HepG2 (cell line): ENCODE measurements around the gene RNF175. TPM values are rescaled to one million over a fixed set of nuclear protein-coding genes. Genes with fewer than 3 reads are reported as not detected.

Experiments used
- ATAC-seq: fragments of 200-7000 bp; cut with Tn5 transposase; 3 replicates; pipeline ENCODE4 v1.9.1; 2020; ENCODE audit warnings: mild to moderate bottlenecking, moderate library complexity
- BruUV-seq: library from RNA; stranded (reverse); fragments of 400-500 nt; replicated peaks from 2 replicates; lab custom pipeline; 2021; lab: Mats Ljungman, UMichigan
- CTCF ChIA-PET: fragments of 300-600 bp; formaldehyde crosslinking; extraction: SDS; loops from one replicate; lab custom pipeline; 2021; ENCODE audit warnings: low total read pairs, inconsistent platforms, low intra/inter-chr PET ratio; lab: Yijun Ruan, JAX
- POLR2A ChIA-PET: fragments of 350-600 bp; sonication (Branson Sonifier 250); formaldehyde crosslinking; loops from one replicate; lab custom pipeline; 2020; ENCODE audit warnings: antibody characterized with exemption, inconsistent platforms; lab: Yijun Ruan, JAX
- DNase-seq: peaks from one replicate; pipeline ENCODE4 v3.0.0-alpha.2; 2015; ENCODE audit warnings: low spot score
- FAIRE-seq: peaks from 3 replicates; lab custom pipeline; 2011; peaks lifted over from hg19 to GRCh38; lab: Jason Lieb, UNC
- H2AFZ ChIP-seq: one replicate; pipeline ENCODE4 v1.6.1; 2011; ENCODE audit warnings: low read length, inconsistent platforms
- H3K27ac ChIP-seq: fragments of 300-600 bp; 3 replicates; pipeline ENCODE4 v1.8.0; 2011; ENCODE audit warnings: mixed run types, mild to moderate bottlenecking, mixed read lengths, low read length, inconsistent platforms; ENCODE audit not compliant: insufficient read depth; ENCODE audit errors: extremely low read length
- H3K27me3 ChIP-seq, 2 experiments: fragments of 200-600 bp in 1 of 2; 2 replicates in 1 of 2; 3 replicates in 1 of 2; pipeline versions ENCODE4 v1.6.0 to v1.8.0; 2011; ENCODE audit warnings: low read length in 2 of 2, mild to moderate bottlenecking in 2 of 2, moderate library complexity in 2 of 2, inconsistent platforms in 1 of 2; ENCODE audit not compliant: insufficient read depth in 2 of 2, control insufficient read depth in 1 of 2
- H3K36me3 ChIP-seq, 2 experiments: fragments of 200-600 bp in 1 of 2; replicated peaks in 1 of 2; 2 replicates in 1 of 2; 3 replicates in 1 of 2; pipeline versions ENCODE4 v1.5.1 to v1.8.0; 2011; ENCODE audit warnings: low read length in 2 of 2, inconsistent platforms in 1 of 2; ENCODE audit not compliant: insufficient read depth in 2 of 2, control insufficient read depth in 1 of 2
- H3K4me1 ChIP-seq: 2 replicates; pipeline ENCODE4 v1.5.1; 2012; ENCODE audit warnings: low read length, inconsistent platforms; ENCODE audit not compliant: insufficient read depth
- H3K4me2 ChIP-seq: 2 replicates; pipeline ENCODE4 v1.6.0; 2011; ENCODE audit warnings: low read depth, low read length, inconsistent platforms
- H3K4me3 ChIP-seq, 3 experiments: fragments of 200-600 bp in 1 of 3; sonication (generic), shearing (Covaris generic) in 1 of 3; replicated peaks in 1 of 3; 2 replicates each; pipeline ENCODE4 v1.5.1; 2011 to 2016; ENCODE audit warnings: low read length in 3 of 3, inconsistent platforms in 2 of 3, low read depth in 2 of 3, mild to moderate bottlenecking in 2 of 3, control low read depth in 1 of 3, mixed read lengths in 1 of 3; ENCODE audit not compliant: insufficient read depth in 1 of 3
- H3K79me2 ChIP-seq: one replicate; pipeline ENCODE4 v1.6.1; 2011; ENCODE audit warnings: low read length, inconsistent platforms; ENCODE audit not compliant: insufficient read depth
- H3K9ac ChIP-seq: 2 replicates; pipeline ENCODE4 v1.6.0; 2011; ENCODE audit warnings: mild to moderate bottlenecking, low read depth, low read length, inconsistent platforms; ENCODE audit not compliant: insufficient read depth
- H3K9me3 ChIP-seq: 2 replicates; pipeline ENCODE4 v1.5.1; 2012; ENCODE audit warnings: mild to moderate bottlenecking, low read length
- H4K20me1 ChIP-seq: 2 replicates; pipeline ENCODE4 v1.6.0; 2011; ENCODE audit warnings: inconsistent platforms, mild to moderate bottlenecking, low read length, moderate library complexity; ENCODE audit not compliant: insufficient read depth
- FOXO1 ChIP-seq: sonication (generic); formaldehyde crosslinking; IDR thresholded peaks from 2 replicates; pipeline ENCODE4 v1.4.0; 2020; ENCODE audit warnings: missing genetic modification reagents
- HOXA3 ChIP-seq: sonication (generic); formaldehyde crosslinking; IDR thresholded peaks from 2 replicates; pipeline ENCODE4 v1.5.0; 2020; ENCODE audit warnings: missing genetic modification reagents
- MAF1 ChIP-seq: sonication (generic); formaldehyde crosslinking; IDR thresholded peaks from 2 replicates; pipeline ENCODE4 v1.5.0; 2020; ENCODE audit warnings: missing genetic modification reagents, borderline replicate concordance
- NFKBIZ ChIP-seq: IDR thresholded peaks from 2 replicates; pipeline ENCODE4 v1.6.1; 2018; ENCODE audit warnings: missing genetic modification reagents, missing compliant biosample characterization
- RFX1 ChIP-seq: fragments of 450-650 bp; IDR thresholded peaks from 2 replicates; pipeline ENCODE4 v1.6.1; 2017
- ZBTB7A ChIP-seq: sonication (generic); formaldehyde crosslinking; IDR thresholded peaks from 2 replicates; pipeline ENCODE4 v1.8.0; 2022; ENCODE audit warnings: mild to moderate bottlenecking, missing genetic modification reagents
- ZNF160 ChIP-seq: sonication (generic); formaldehyde crosslinking; IDR thresholded peaks from 2 replicates; pipeline ENCODE4 v1.8.0; 2022; ENCODE audit warnings: mild to moderate bottlenecking, inconsistent platforms, missing genetic modification reagents
- ZNF260 ChIP-seq: sonication (generic); formaldehyde crosslinking; IDR thresholded peaks from 2 replicates; pipeline ENCODE4 v1.4.0; 2020; ENCODE audit warnings: missing genetic modification reagents, low read depth, mild to moderate bottlenecking, borderline replicate concordance
- ZNF660 ChIP-seq: sonication (generic); formaldehyde crosslinking; IDR thresholded peaks from 2 replicates; pipeline ENCODE4 v1.5.1; 2020; ENCODE audit warnings: mild to moderate bottlenecking, low read depth, missing genetic modification reagents, borderline replicate concordance
- ZNF878 ChIP-seq: sonication (generic); formaldehyde crosslinking; IDR thresholded peaks from 2 replicates; pipeline ENCODE4 v1.8.1; 2023; ENCODE audit warnings: mild to moderate bottlenecking, missing genetic modification reagents, moderate library complexity
- ZSCAN22 ChIP-seq: sonication (generic); formaldehyde crosslinking; IDR thresholded peaks from 2 replicates; pipeline ENCODE4 v1.4.0; 2020; ENCODE audit warnings: mild to moderate bottlenecking, missing genetic modification reagents
- ZZZ3 ChIP-seq: sonication (generic); formaldehyde crosslinking; IDR thresholded peaks from 2 replicates; pipeline ENCODE4 v1.4.0; 2020; ENCODE audit warnings: missing genetic modification reagents, mild to moderate bottlenecking, borderline replicate concordance
- WGBS: methylation state at CpG from one replicate; pipeline ENCODE4 v1.1.6; 2017; ENCODE audit warnings: low lambda C conversion rate; 5-methylcytosine and 5-hydroxymethylcytosine counted together
- in situ Hi-C: cut with HindIII; loops from 2 replicates; pipeline ENCODE4 v1.10.0; 2017; ENCODE audit warnings: low pct_unique_long_range_greater_than_20kb; ENCODE audit not compliant: extremely low pct_ligation_motif_present
- intact Hi-C: fragments of 100-400 bp; cut with micrococcal nuclease; formaldehyde crosslinking; loops from one replicate; pipeline ENCODE4 v1.10.0; 2022; ENCODE audit not compliant: unreplicated experiment
- polyA plus RNA-seq, 8 experiments: library from polyadenylated mRNA; depleted of rRNA in 3 of 8; stranded (reverse) in 7 of 8; unstranded in 1 of 8; fragments of >200 nt; fragmentation: Illumina TruSeq in 4 of 8; extraction: Trizol in 4 of 8; gene quantifications; 2 replicates each; pipeline versions ENCODE4 v1.2.1 to v1.2.3, GENCODE V29; 2011 to 2016; ENCODE audit warnings: low read depth in 4 of 8, missing spikeins in 1 of 8, mixed read lengths in 1 of 8; ENCODE audit not compliant: insufficient read depth in 1 of 8
- total RNA-seq, 5 experiments: library from RNA; depleted of rRNA; stranded (reverse); fragments of >200 nt; fragmentation: Illumina TruSeq; extraction: Trizol; gene quantifications; 2 replicates each; pipeline ENCODE4 v1.2.3, GENCODE V29; 2016; ENCODE audit warnings: low read depth in 1 of 5
- TF ChIP-seq, protein P1 (sequence below): sonication (generic); formaldehyde crosslinking; conservative IDR thresholded peaks from 2 replicates; pipeline ENCODE4 v1.4.0; 2020; ENCODE audit warnings: mild to moderate bottlenecking, missing genetic modification reagents, moderate library complexity
- TF ChIP-seq, protein P2 (sequence below): sonication (generic); formaldehyde crosslinking; IDR thresholded peaks from 2 replicates; pipeline ENCODE4 v1.8.1; 2023; ENCODE audit warnings: mild to moderate bottlenecking, moderate library complexity, missing genetic modification reagents

Gene RNF175
- total and polyA plus RNA-seq, 2 of the 13 experiments (the other 11 are each of a cell fraction or from before 2014, with no cell fraction given), result not detected

DNA sequence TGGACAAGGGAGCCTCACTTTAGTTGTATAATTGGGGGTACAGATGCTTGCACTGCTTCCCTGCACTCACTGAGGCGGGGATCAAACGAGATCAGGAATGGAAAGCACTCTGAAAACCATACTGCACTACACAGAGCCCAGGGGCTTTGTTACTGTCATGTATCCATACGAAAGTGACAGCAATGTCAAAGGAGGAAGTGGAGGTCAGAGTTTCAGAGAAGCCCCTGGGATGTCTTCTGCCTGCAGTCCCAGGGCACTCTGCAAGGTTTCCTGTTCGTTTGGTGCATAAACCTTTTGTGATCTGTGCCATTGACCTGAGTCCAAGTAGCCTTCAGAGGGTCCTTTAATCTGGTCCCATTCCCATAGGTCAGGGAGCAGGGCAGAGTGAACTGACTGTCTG lies 31.2 kb downstream of the RNF175 start:
- Histone ChIP-seq H2AFZ (no peak overlapping the region), H3K9me3 (no peaks in the 10 kb centered on the region), H4K20me1 (no peaks in the 10 kb centered on the region), H3K27me3 (no peaks in the 10 kb centered on the region), H3K4me3 (no peak overlapping the region), H3K4me2 (no peak overlapping the region), H3K27ac (no peak overlapping the region), H3K79me2 (no peaks in the 10 kb centered on the region), H3K4me1 (no peaks in the 10 kb centered on the region), H3K36me3 (no peaks in the 10 kb centered on the region), H3K9ac (no peak overlapping the region)
- CTCF ChIA-PET, result no interaction called here
- ATAC-seq (no peak), FAIRE-seq (no peak), DNase-seq (no peak)
- BruUV-seq, result no TSS peak
- no peak for TF ChIP-seq ZNF660
- no peak for TF ChIP-seq ZNF160 (CRISPR knock-in tag)
- no peak for TF ChIP-seq MAF1 (CRISPR knock-in tag)
- TF ChIP-seq ZZZ3, result no peak
- no peak for TF ChIP-seq ZBTB7A (CRISPR knock-in tag)
- TF ChIP-seq FOXO1, result no peak
- TF ChIP-seq NFKBIZ (CRISPR knock-in tag), result no peak
- TF ChIP-seq, protein P1, sequence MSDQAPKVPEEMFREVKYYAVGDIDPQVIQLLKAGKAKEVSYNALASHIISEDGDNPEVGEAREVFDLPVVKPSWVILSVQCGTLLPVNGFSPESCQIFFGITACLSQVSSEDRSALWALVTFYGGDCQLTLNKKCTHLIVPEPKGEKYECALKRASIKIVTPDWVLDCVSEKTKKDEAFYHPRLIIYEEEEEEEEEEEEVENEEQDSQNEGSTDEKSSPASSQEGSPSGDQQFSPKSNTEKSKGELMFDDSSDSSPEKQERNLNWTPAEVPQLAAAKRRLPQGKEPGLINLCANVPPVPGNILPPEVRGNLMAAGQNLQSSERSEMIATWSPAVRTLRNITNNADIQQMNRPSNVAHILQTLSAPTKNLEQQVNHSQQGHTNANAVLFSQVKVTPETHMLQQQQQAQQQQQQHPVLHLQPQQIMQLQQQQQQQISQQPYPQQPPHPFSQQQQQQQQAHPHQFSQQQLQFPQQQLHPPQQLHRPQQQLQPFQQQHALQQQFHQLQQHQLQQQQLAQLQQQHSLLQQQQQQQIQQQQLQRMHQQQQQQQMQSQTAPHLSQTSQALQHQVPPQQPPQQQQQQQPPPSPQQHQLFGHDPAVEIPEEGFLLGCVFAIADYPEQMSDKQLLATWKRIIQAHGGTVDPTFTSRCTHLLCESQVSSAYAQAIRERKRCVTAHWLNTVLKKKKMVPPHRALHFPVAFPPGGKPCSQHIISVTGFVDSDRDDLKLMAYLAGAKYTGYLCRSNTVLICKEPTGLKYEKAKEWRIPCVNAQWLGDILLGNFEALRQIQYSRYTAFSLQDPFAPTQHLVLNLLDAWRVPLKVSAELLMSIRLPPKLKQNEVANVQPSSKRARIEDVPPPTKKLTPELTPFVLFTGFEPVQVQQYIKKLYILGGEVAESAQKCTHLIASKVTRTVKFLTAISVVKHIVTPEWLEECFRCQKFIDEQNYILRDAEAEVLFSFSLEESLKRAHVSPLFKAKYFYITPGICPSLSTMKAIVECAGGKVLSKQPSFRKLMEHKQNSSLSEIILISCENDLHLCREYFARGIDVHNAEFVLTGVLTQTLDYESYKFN (CRISPR knock-in tag), result no peak
- TF ChIP-seq, protein P2, sequence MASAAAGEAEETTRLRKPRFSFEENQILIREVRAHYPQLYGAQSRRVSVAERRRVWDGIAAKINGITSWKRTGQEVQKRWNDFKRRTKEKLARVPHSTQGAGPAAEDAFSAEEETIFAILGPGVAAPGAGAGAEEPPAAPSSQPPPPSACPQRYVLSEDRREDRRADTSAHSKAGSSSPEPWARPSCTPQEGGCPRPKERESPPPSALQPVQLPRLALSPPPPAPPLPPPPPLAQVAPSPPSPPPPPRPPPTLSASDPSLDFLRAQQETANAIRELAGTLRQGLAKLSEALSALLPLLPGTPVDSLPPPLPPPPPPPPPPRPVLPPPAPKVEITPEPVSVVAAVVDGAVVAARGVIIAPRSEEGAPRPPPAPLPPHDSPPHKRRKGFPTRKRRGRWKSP (CRISPR knock-in tag), result no peak
- no peak for TF ChIP-seq ZSCAN22 (CRISPR knock-in tag)
- no peak for TF ChIP-seq HOXA3 (CRISPR knock-in tag)
- no peak for TF ChIP-seq ZNF878
- TF ChIP-seq RFX1, result no peak
- TF ChIP-seq ZNF260 (CRISPR knock-in tag), result no peak
- in situ Hi-C loops, result no loop called here
- WGBS, result 6% methylated on average over 3 of the region's 4 CpGs
- POLR2A ChIA-PET, result no interaction called here
- intact Hi-C loops, result no loop called here
